ENCODE data around the gene AHCYL2. TPM values are rescaled to one million over a fixed set of nuclear protein-coding genes. Genes with fewer than 3 reads are reported as not detected.

Gene AHCYL2
- total and polyA plus RNA-seq, 4 donors, result 44.6 to 138 (median 69.0) TPM

DNA sequence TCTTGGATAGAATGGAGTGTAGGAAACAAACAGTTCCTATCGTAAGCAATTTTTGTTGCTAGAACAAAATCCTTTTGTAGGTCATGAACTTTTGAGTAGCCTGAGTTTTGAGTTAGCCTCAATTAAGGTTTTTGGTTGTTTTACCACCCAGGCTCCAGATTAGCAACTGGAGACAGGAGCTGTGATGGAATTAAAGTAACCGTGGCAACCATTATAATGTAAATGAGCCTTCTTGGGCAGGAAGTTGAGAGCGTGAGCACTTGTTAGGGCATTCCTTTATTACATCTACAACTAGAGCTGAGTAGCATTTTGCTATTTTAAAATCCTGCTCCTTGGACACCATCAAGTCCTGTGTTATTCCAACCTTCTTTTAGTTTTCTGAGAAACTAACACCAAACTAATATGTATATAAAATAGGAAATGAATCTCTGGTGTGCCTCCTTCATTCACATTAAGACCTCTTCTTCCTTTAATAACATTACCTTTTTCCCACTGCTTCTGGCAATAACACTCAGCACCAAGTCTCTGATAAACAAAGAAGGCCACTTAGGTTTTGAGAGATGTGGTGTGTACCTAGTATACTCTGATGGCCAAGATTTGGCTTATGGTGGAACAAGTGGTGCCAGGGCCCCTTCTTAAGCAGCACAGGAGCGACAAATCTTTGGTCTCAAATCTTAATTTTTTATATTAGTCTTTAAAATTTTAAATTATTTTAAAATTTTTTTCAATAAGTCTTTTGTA, 34.0 kb downstream of the AHCYL2 start:
- no peaks in the 10 kb centered on the region for H3K36me3 ChIP-seq (ENCODE audit: control insufficient read depth, insufficient read depth, low read length)
- peak overlapping the region; percentile 11 for H3K27ac ChIP-seq (ENCODE audit: low read depth, low read length)
- peak in 5 of 6 donors; percentile 38 to 85 (median 62) for DNase-seq (ENCODE audit: low read depth in 4 of 6, low spot score in 6 of 6)
- H3K27me3 ChIP-seq (ENCODE audit: control insufficient read depth, insufficient read depth, low read length), result no peaks in the 10 kb centered on the region
- no peaks in the 10 kb centered on the region for H3K9me3 ChIP-seq (ENCODE audit: control insufficient read depth, insufficient read depth, low read length)
- 60% methylated on average over 1 of the region's 4 CpGs for WGBS (ENCODE audit: insufficient coverage)
- H3K4me1 ChIP-seq (ENCODE audit: control insufficient read depth, insufficient read depth, low read length), result no peaks in the 10 kb centered on the region
- no peak overlapping the region for H3K4me3 ChIP-seq (ENCODE audit: low read depth, low read length)

DNA sequence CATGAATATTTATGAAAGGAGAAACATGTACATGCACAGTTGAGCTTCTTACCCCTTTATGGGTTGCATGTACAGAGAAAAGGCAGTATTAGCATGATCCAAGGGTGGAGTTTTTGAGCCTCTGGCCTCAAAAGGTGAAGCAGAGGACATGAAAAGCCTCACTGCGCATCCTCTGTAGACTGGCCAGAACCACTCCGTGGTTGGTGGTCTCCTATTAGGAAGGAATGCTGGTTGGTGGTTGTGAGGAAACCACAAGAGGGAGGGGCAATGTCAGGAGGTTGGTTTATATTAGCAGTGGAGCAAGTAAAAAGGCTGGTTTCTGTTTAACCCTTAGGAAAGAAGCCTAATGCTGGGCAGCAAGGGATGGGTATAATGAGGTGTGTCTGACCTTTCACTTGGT, 37.5 kb downstream of the AHCYL2 start:
- Histone ChIP-seq H3K27me3 (ENCODE audit: control insufficient read depth, insufficient read depth, low read length) (no peaks in the 10 kb centered on the region), H3K9me3 (ENCODE audit: control insufficient read depth, insufficient read depth, low read length) (no peaks in the 10 kb centered on the region), H3K27ac (ENCODE audit: low read depth, low read length) (no peak overlapping the region), H3K4me1 (ENCODE audit: control insufficient read depth, insufficient read depth, low read length) (no peaks in the 10 kb centered on the region), H3K36me3 (ENCODE audit: control insufficient read depth, insufficient read depth, low read length) (no peaks in the 10 kb centered on the region), H3K4me3 (ENCODE audit: low read depth, low read length) (no peak overlapping the region)
- no peak for DNase-seq (ENCODE audit: low read depth in 4 of 6, low spot score in 6 of 6)
- 85% methylated on average over 2 of the region's 2 CpGs for WGBS (ENCODE audit: insufficient coverage)

DNA sequence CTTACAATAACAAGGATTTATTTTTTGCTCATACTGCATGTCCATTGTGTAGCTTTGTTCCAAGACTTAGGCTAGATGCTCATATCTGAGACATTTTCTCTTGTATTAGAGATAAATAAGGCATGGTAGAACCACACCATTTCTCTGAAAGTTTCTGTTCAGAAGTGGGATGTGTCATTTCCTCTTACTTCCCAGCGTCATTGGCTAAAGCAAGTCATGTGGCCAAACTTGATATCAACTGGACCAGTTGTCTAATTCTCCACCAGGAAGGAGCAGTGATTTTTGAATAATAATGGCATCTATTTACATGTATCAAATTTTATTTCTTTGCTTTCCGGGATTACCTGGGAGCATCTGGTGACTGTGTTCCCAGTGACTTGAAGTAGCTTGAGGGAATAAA, 38.3 kb downstream of the AHCYL2 start:
- DNase-seq (ENCODE audit: low read depth in 4 of 6, low spot score in 6 of 6), result no peak
- H3K9me3 ChIP-seq (ENCODE audit: control insufficient read depth, insufficient read depth, low read length), result no peaks in the 10 kb centered on the region
- 100% methylated on average over 2 of the region's 2 CpGs for WGBS (ENCODE audit: insufficient coverage)

DNA sequence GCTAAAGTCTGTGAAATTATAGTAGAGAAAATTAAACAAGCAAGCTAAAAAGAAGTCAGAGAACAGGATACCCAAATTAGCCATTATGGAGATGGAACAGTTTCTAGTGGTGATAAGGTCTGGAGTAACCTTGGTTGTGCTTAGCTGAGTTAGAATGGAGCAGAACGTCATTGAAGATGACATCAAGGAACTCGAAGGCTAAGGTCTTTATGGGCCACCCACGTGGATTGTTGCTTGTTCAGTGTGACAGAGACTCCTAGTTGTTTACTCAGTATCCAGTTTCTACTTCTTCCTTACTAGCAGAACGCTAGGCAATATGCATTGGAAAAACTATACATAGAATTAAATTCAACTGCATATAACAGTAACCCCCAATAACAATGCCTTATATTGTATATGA, 39.7 kb downstream of the AHCYL2 start:
- H3K9me3 ChIP-seq (ENCODE audit: control insufficient read depth, insufficient read depth, low read length), result no peaks in the 10 kb centered on the region
- H3K27me3 ChIP-seq (ENCODE audit: control insufficient read depth, insufficient read depth, low read length), result no peaks in the 10 kb centered on the region
- no peaks in the 10 kb centered on the region for H3K36me3 ChIP-seq (ENCODE audit: control insufficient read depth, insufficient read depth, low read length)
- H3K27ac ChIP-seq (ENCODE audit: low read depth, low read length), result no peak overlapping the region
- no peak for DNase-seq (ENCODE audit: low read depth in 4 of 6, low spot score in 6 of 6)
- H3K4me3 ChIP-seq (ENCODE audit: low read depth, low read length), result no peak overlapping the region
- no peaks in the 10 kb centered on the region for H3K4me1 ChIP-seq (ENCODE audit: control insufficient read depth, insufficient read depth, low read length)
- no CpG with 5 or more reads among the region's 4 CpGs for WGBS (ENCODE audit: insufficient coverage)

More for the DNA sequence above, 38.3 kb downstream of the AHCYL2 start:
- H3K4me1 ChIP-seq (ENCODE audit: control insufficient read depth, insufficient read depth, low read length), result no peaks in the 10 kb centered on the region
- H3K27me3 ChIP-seq (ENCODE audit: control insufficient read depth, insufficient read depth, low read length), result no peaks in the 10 kb centered on the region
- H3K4me3 ChIP-seq (ENCODE audit: low read depth, low read length), result no peak overlapping the region
- H3K36me3 ChIP-seq (ENCODE audit: control insufficient read depth, insufficient read depth, low read length), result no peaks in the 10 kb centered on the region
- H3K27ac ChIP-seq (ENCODE audit: low read depth, low read length), result no peak overlapping the region

DNA sequence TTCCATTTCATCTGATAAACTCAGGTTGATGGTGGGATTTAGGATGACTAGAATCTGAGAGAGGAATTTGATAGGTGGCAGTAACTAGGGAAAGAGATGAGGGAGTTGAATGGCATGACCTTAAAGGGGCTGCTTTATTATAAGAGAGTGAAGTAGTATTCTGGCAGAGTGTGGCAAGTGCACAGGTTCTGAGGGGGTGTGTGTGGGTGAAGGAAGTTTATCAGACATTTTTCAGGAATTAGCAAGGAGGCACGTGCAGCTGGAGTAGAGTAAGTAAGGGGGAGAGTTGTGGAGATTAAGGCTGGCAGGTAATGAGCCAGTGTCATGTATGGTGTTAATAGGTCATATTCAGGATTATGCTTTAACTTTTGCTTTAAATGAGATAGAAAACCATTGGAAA, 40.5 kb downstream of the AHCYL2 start:
- Histone ChIP-seq H3K4me3 (ENCODE audit: low read depth, low read length) (no peak overlapping the region), H3K27me3 (ENCODE audit: control insufficient read depth, insufficient read depth, low read length) (no peaks in the 10 kb centered on the region), H3K27ac (ENCODE audit: low read depth, low read length) (no peak overlapping the region), H3K4me1 (ENCODE audit: control insufficient read depth, insufficient read depth, low read length) (no peaks in the 10 kb centered on the region), H3K36me3 (ENCODE audit: control insufficient read depth, insufficient read depth, low read length) (no peaks in the 10 kb centered on the region), H3K9me3 (ENCODE audit: control insufficient read depth, insufficient read depth, low read length) (no peaks in the 10 kb centered on the region)
- no peak for DNase-seq (ENCODE audit: low read depth in 4 of 6, low spot score in 6 of 6)
- 86% methylated on average over 1 of the region's 1 CpG for WGBS (ENCODE audit: insufficient coverage)

DNA sequence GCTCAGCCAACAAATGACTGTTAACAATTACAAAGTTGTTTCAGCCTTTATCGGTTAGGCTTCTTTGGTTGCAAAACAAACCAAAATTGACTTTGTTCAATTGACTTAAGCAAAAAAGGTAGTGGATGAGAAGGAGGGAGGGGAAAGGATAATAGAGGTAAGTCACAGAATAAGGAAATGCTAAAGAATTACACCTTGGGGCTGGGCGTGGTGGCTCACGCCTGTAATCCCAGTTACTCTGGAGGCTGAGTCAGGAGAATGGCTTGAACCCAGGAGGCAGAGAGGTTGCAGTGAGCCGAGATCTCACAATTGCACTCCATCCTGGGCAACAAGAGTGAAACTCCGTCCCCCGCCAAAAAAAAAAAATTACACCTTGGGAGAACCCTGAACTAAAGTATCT, 41.4 kb downstream of the AHCYL2 start:
- WGBS (ENCODE audit: insufficient coverage), result 100% methylated on average over 4 of the region's 6 CpGs
- DNase-seq (ENCODE audit: low read depth in 4 of 6, low spot score in 6 of 6), result no peak

DNA sequence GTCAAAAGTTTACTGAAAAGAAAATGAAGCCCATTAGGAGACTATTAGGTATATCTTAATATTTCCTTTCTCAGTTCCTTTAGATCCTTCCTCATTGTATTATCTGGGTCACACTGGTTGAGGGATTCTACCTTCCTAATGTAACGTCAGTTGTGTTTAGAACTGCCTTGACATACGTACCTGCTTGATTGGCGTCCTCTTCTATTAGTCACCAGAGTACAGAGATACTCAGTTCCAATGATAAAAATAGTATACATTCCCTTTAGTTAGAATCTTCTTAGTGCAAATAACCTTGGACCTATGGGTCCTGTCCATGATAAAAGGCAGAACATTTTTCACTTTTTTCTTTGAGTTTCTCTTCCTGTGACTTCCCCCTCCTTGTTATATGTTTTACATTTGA, 45.2 kb downstream of the AHCYL2 start:
- H3K9me3 ChIP-seq (ENCODE audit: control insufficient read depth, insufficient read depth, low read length), result peaks cover 2% of the 10 kb centered on the region
- DNase-seq (ENCODE audit: low read depth in 4 of 6, low spot score in 6 of 6), result no peak
- no peaks in the 10 kb centered on the region for H3K4me1 ChIP-seq (ENCODE audit: control insufficient read depth, insufficient read depth, low read length)
- no CpG with 5 or more reads among the region's 3 CpGs for WGBS (ENCODE audit: insufficient coverage)
- no peak overlapping the region for H3K27ac ChIP-seq (ENCODE audit: low read depth, low read length)
- H3K27me3 ChIP-seq (ENCODE audit: control insufficient read depth, insufficient read depth, low read length), result no peaks in the 10 kb centered on the region
- no peak overlapping the region for H3K4me3 ChIP-seq (ENCODE audit: low read depth, low read length)
- peaks cover 2% of the 10 kb centered on the region for H3K36me3 ChIP-seq (ENCODE audit: control insufficient read depth, insufficient read depth, low read length)

More for the DNA sequence above, 41.4 kb downstream of the AHCYL2 start:
- H3K4me1 ChIP-seq (ENCODE audit: control insufficient read depth, insufficient read depth, low read length), result no peaks in the 10 kb centered on the region
- H3K9me3 ChIP-seq (ENCODE audit: control insufficient read depth, insufficient read depth, low read length), result no peaks in the 10 kb centered on the region
- no peak overlapping the region for H3K27ac ChIP-seq (ENCODE audit: low read depth, low read length)
- no peak overlapping the region for H3K4me3 ChIP-seq (ENCODE audit: low read depth, low read length)
- no peaks in the 10 kb centered on the region for H3K36me3 ChIP-seq (ENCODE audit: control insufficient read depth, insufficient read depth, low read length)
- no peaks in the 10 kb centered on the region for H3K27me3 ChIP-seq (ENCODE audit: control insufficient read depth, insufficient read depth, low read length)

DNA sequence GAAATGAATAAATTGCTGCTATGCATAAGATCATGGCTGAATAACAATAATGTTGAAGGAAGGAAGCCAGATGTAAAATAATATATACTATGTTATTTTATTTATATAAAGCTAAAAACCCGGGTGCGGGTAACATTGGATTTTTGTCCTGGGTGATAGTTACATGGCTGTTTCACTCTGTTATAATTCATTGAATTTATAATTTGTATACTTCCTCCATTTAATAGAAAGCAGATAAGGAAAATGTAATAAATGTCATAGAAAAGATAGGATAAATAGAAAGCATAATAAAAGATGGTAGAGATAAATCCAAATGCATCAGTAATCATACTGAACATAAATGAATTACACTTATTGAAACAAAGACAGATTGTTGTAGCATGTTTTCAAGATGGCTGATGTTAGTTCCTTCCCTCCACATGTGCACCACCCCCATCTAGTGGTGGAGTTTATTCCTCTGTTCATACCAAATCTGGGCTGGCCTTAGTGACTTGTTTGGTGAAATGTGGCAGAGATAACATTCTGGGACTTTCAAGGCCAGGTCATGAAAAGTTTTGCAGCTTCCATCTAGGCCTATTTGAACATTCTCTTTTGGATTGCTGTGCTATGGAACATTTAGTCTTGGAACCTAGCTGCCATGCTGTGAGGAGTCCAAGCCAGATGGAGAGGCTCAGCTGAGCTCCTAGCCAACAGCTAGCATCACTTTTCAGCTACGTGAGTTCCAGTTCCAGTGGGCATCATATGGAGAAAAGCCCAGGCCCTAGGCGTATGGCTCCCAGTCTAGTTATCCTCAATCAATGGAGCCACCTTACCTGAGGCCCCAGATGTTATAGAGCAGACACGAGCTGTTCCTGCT, 46.9 kb downstream of the AHCYL2 start:
- H3K36me3 ChIP-seq (ENCODE audit: control insufficient read depth, insufficient read depth, low read length), result peaks cover 2% of the 10 kb centered on the region
- H3K27ac ChIP-seq (ENCODE audit: low read depth, low read length), result no peak overlapping the region
- no peaks in the 10 kb centered on the region for H3K4me1 ChIP-seq (ENCODE audit: control insufficient read depth, insufficient read depth, low read length)
- no peak overlapping the region for H3K4me3 ChIP-seq (ENCODE audit: low read depth, low read length)
- DNase-seq (ENCODE audit: low read depth in 4 of 6, low spot score in 6 of 6), result peak in 3 of 6 donors; percentile 19 to 46 (median 38)
- WGBS (ENCODE audit: insufficient coverage), result 85% methylated on average over 1 of the region's 5 CpGs
- H3K27me3 ChIP-seq (ENCODE audit: control insufficient read depth, insufficient read depth, low read length), result no peaks in the 10 kb centered on the region
- H3K9me3 ChIP-seq (ENCODE audit: control insufficient read depth, insufficient read depth, low read length), result peaks cover 2% of the 10 kb centered on the region

DNA sequence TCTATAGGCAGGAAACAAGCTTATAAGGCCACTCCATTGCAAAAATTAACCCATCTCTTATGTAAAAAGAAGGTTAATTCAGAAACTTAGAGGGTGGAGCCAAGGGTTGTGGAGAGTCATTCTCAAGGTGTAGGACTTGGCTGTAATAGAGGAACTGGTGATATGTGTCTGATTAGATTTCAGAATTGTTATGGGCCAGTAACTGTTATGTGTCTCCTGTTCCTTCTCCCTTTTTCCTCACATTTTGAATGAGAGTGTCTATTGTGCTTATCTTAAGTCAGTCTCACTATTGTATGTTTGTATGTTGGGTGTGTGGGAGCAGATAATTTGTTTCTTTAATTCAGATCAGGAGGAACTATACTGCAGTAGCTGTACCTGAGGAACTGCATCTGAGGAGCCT, 49.1 kb downstream of the AHCYL2 start:
- DNase-seq (ENCODE audit: low read depth in 4 of 6, low spot score in 6 of 6), result no peak
- H3K27me3 ChIP-seq (ENCODE audit: control insufficient read depth, insufficient read depth, low read length), result no peaks in the 10 kb centered on the region
- no peak overlapping the region for H3K4me3 ChIP-seq (ENCODE audit: low read depth, low read length)
- peaks cover 2% of the 10 kb centered on the region for H3K36me3 ChIP-seq (ENCODE audit: control insufficient read depth, insufficient read depth, low read length)
- H3K4me1 ChIP-seq (ENCODE audit: control insufficient read depth, insufficient read depth, low read length), result no peaks in the 10 kb centered on the region
- H3K9me3 ChIP-seq (ENCODE audit: control insufficient read depth, insufficient read depth, low read length), result peaks cover 2% of the 10 kb centered on the region
- no peak overlapping the region for H3K27ac ChIP-seq (ENCODE audit: low read depth, low read length)

DNA sequence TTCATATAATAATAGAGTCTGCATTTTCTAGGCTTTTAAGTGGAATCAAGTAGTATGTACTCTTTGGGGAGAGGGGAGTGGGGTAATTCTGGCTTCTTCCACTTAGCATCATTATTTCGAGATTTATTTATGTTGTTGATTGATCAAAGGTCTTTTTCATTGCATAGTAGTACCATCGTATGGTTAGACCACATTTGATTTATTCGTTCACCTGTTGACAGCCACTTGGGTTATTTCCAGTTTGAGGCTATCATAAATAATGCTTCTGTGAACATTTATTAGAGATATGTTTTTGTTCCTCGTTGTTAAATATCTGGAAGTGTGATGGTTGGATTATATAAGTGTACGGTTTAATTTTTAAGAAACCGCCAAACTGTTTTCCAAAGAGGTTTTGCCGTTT, 52.8 kb downstream of the AHCYL2 start:
- peaks cover 2% of the 10 kb centered on the region for H3K9me3 ChIP-seq (ENCODE audit: control insufficient read depth, insufficient read depth, low read length)
- peaks cover 2% of the 10 kb centered on the region for H3K36me3 ChIP-seq (ENCODE audit: control insufficient read depth, insufficient read depth, low read length)
- H3K4me1 ChIP-seq (ENCODE audit: control insufficient read depth, insufficient read depth, low read length), result no peaks in the 10 kb centered on the region
- 100% methylated on average over 2 of the region's 7 CpGs for WGBS (ENCODE audit: insufficient coverage)
- H3K27ac ChIP-seq (ENCODE audit: low read depth, low read length), result no peak overlapping the region
- no peak overlapping the region for H3K4me3 ChIP-seq (ENCODE audit: low read depth, low read length)
- no peaks in the 10 kb centered on the region for H3K27me3 ChIP-seq (ENCODE audit: control insufficient read depth, insufficient read depth, low read length)
- DNase-seq (ENCODE audit: low read depth in 4 of 6, low spot score in 6 of 6), result no peak
